Measurements from ENCODE around the gene OR51B6.

GRCh38 chr11:5368502-5369043 is 17.3 kb downstream of the OR51B6 start:
- no peak for TF ChIP-seq ZNF114 (CRISPR knock-in tag; IDR thresholded peaks at IDR 0.05)
- TF ChIP-seq EZH2 (IDR thresholded peaks at IDR 0.05; ENCODE audit: low read depth, unreplicated experiment) = no peak
- TF ChIP-seq, protein P1, sequence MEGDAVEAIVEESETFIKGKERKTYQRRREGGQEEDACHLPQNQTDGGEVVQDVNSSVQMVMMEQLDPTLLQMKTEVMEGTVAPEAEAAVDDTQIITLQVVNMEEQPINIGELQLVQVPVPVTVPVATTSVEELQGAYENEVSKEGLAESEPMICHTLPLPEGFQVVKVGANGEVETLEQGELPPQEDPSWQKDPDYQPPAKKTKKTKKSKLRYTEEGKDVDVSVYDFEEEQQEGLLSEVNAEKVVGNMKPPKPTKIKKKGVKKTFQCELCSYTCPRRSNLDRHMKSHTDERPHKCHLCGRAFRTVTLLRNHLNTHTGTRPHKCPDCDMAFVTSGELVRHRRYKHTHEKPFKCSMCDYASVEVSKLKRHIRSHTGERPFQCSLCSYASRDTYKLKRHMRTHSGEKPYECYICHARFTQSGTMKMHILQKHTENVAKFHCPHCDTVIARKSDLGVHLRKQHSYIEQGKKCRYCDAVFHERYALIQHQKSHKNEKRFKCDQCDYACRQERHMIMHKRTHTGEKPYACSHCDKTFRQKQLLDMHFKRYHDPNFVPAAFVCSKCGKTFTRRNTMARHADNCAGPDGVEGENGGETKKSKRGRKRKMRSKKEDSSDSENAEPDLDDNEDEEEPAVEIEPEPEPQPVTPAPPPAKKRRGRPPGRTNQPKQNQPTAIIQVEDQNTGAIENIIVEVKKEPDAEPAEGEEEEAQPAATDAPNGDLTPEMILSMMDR (conservative IDR thresholded peaks at IDR 0.05; ENCODE audit: low read depth in 2 of 2) = no peak
- TF ChIP-seq, protein P2, sequence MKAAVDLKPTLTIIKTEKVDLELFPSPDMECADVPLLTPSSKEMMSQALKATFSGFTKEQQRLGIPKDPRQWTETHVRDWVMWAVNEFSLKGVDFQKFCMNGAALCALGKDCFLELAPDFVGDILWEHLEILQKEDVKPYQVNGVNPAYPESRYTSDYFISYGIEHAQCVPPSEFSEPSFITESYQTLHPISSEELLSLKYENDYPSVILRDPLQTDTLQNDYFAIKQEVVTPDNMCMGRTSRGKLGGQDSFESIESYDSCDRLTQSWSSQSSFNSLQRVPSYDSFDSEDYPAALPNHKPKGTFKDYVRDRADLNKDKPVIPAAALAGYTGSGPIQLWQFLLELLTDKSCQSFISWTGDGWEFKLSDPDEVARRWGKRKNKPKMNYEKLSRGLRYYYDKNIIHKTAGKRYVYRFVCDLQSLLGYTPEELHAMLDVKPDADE (IDR thresholded peaks at IDR 0.05) = no peak
- no peak for TF ChIP-seq POLR2AphosphoS5 (IDR thresholded peaks at IDR 0.05; ENCODE audit: low read depth)

Measured in GM23338 (cell line).